ENCODE data around the gene PCDHB11.
"Not testable (repeated sequence)": the region's sequence is repeated elsewhere in the genome, so short reads cannot be mapped to it uniquely, and the experiment has no call there.

The PCDHB11 gene

DNA sequence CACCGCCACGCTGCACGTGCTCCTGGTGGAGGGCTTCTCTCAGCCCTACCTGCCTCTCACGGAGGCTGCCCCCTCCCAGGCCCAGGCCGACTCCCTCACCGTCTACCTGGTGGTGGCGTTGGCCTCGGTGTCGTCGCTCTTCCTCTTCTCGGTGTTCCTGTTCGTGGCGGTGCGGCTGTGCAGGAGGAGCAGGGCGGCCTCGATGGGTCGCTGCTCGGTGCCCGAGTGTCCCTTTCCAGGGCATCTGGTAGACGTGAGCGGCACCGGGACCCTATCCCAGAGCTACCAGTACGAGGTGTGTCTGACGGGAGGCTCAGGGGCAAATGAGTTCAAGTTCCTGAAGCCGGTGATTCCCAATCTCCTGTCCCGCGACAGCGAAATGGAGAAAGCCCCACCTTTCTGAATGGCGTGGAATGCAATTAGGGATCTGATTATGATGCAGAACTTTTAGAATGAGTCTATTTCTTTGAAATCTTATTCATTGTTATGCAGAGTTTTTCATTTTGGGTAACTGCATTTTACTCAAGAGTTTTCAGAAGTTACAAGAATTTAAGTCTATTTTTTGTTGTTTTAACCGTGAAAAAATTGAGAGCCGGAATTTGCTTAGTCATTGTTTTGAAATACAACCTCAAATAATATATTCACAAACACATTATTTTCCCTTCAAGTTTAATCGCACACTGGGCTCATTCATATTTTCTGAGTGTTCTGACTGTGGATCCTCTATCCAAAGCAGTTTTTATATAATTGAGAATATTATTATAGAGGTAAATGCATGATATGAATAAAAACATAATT, 37.3 kb downstream of the PCDHB11 start:
- no peak for FAIRE-seq
- no peak for DNase-seq (ENCODE audit: low spot score)

GRCh38 chr5:141241496-141241895, 42.1 kb downstream of the PCDHB11 start:
- no peak for FAIRE-seq

DNA sequence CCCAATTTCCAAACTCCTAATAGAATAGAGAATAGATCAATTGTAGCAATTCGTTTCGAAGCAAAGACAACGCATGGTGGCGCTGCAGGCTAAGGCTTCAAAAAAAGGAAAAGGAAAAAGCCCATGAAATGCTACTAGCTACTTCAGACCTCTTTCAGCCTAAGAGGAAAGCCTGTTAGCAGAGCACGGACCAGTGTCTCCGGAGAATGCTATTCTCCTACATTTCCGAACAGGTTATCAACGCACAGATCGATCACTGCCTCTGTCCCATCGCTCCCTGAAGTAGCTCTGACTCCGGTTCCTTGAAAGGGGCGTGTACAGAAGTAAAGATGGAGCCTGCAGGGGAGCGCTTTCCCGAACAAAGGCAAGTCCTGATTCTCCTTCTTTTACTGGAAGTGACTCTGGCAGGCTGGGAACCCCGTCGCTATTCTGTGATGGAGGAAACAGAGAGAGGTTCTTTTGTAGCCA, 45.9 kb downstream of the PCDHB11 start, which contains the start of gene PCDHB15:
PCDHB15 (plus strand) TSS at position 146 of the 468 bp plus-strand sequence; CDS start at position 330, 184 bp downstream.
- FAIRE-seq (no peak), DNase-seq (ENCODE audit: low spot score) (no peak)

More at GRCh38 chr5:141241496-141241895, 42.1 kb downstream of the PCDHB11 start:
- no peak for DNase-seq (ENCODE audit: low spot score)

- FAIRE-seq; DNase-seq (ENCODE audit: low spot score): not testable (repeated sequence)
These were observed 47.5 kb downstream of the PCDHB11 start for GRCh38 chr5:141246971-141247370.

GRCh38 chr5:141247434-141247833, 48.0 kb downstream of the PCDHB11 start:
- not testable (repeated sequence) for FAIRE-seq

GRCh38 chr5:141250576-141250975, 51.1 kb downstream of the PCDHB11 start:
- DNase-seq (ENCODE audit: low spot score) = no peak
- no peak for FAIRE-seq

More at GRCh38 chr5:141247434-141247833, 48.0 kb downstream of the PCDHB11 start:
- DNase-seq (ENCODE audit: low spot score) = not testable (repeated sequence)

Measured in RCC 7860 (cell line).